Measurements from ENCODE around the gene RPRD1B. TPM values are rescaled to one million over a fixed set of nuclear protein-coding genes. Genes with fewer than 3 reads are reported as not detected.

RPRD1B gene
- polyA plus RNA-seq, 3 donors, result 3.6 to 12.3 (median 4.7) TPM

DNA sequence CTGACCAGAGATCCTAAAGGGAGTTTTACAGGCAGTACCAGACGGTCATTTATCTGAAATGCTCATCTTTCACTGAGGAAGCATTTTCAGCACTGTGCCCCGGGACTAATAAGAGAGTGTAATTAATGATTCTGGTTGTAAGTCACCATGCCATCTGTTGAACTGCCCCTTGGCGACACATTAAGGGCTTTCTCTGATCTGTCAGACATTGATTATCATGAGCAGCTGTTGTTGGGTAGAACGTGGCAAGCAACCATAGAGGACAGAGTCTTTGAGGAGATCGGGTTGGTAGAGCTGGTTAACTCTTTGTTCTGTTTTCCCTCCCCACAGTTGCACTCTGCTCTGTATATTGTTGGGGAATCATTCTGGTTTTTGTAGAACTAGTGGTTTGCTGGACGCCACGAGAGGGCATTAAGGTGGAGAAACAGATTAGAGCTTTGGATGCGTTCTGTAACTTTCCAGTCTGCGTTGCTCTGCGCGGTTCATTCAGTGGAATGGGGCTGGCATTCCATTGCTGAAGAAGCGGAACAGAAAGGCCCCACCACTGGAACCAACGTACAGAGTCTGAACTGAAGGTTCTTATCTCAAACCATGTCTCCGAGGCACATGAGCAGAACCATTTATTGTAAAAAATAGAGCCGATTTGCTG is 34.3 kb downstream of the RPRD1B start:
- intact Hi-C loops (cut with micrococcal nuclease), result no loop called here
- Histone ChIP-seq H3K79me2 (ENCODE audit: insufficient read depth, low read length) (no peaks in the 10 kb centered on the region), H3K27me3 (ENCODE audit: control insufficient read depth in 2 of 2, insufficient read depth in 2 of 2, low read length in 2 of 2) (no peaks in the 10 kb centered on the region), H3K9me3 (replicated peaks in 1 of 2; ENCODE audit: control insufficient read depth in 1 of 2, insufficient read depth in 1 of 2, low read length in 2 of 2) (no peaks in the 10 kb centered on the region), H3K9ac (ENCODE audit: insufficient read depth, low read length, poor library complexity, severe bottlenecking) (no peak overlapping the region), H3K4me1 (ENCODE audit: control insufficient read depth in 1 of 2, insufficient read depth in 2 of 2, low read length in 2 of 2) (no peaks in the 10 kb centered on the region), H3K36me3 (replicated peaks in 1 of 2; ENCODE audit: control insufficient read depth in 1 of 2, insufficient read depth in 2 of 2, low read length in 2 of 2) (peaks cover 87 to 100% of the 10 kb centered on the region in 2 donors), H3K4me3 (replicated peaks in 1 of 3; ENCODE audit: low read depth in 2 of 3, low read length in 3 of 3) (no peak overlapping the region), H2AFZ (ENCODE audit: insufficient read depth, low read depth, low read length, poor library complexity, severe bottlenecking) (no peak overlapping the region), H3K4me2 (replicated peaks; ENCODE audit: extremely low read depth, low read length, poor library complexity, severe bottlenecking) (no peak overlapping the region), H3K27ac (ENCODE audit: low read depth in 1 of 2, low read length in 2 of 2) (no peak overlapping the region), H4K20me1 (ENCODE audit: insufficient read depth, low read length) (no peaks in the 10 kb centered on the region)
- no peaks in the 10 kb centered on the region for H3K4me1 Mint-ChIP-seq
- peaks cover 72 to 76% of the 10 kb centered on the region in 2 donors for H3K36me3 Mint-ChIP-seq
- no peak for TF ChIP-seq CTCF (IDR thresholded peaks at IDR 0.05)
- H3K9me3 Mint-ChIP-seq, result no peaks in the 10 kb centered on the region
- no peak overlapping the region for H3K4me3 Mint-ChIP-seq
- H3K27me3 Mint-ChIP-seq (ENCODE audit: low read depth in 3 of 3), result no peaks in the 10 kb centered on the region
- DNase-seq, result no peak
- WGBS (ENCODE audit: insufficient coverage), result 94% methylated on average over 10 of the region's 15 CpGs
- no peak overlapping the region for H3K27ac Mint-ChIP-seq

DNA sequence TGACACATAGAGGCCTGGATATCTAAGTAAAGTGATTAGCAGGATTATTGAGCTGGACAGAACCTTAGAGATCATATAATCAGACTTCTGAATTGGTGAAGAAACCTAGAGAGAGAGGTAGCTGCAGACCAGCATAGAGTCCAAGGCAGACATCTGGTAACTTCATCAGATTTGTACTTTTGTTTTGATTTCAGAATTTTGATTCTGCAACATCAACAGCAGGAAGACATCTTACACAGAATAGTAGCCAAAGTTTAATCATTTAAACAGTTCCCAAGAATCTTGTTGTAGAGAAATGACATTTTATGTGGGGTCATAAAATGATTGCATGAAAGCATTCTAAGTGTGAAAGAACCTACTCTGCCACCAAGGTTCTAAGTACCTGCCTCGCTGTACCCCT is 39.4 kb downstream of the RPRD1B start:
- H3K9me3 Mint-ChIP-seq, result peaks cover 0 to 2% (median 0%) of the 10 kb centered on the region in 7 donors
- no peaks in the 10 kb centered on the region for H3K27me3 ChIP-seq (ENCODE audit: control insufficient read depth in 2 of 2, insufficient read depth in 2 of 2, low read length in 2 of 2)
- WGBS (ENCODE audit: insufficient coverage), result no CpG with 5 or more reads among the region's 1 CpG
- H3K4me1 ChIP-seq (ENCODE audit: control insufficient read depth in 1 of 2, insufficient read depth in 2 of 2, low read length in 2 of 2), result no peaks in the 10 kb centered on the region
- DNase-seq, result no peak
- no peaks in the 10 kb centered on the region for H3K9me3 ChIP-seq (replicated peaks in 1 of 2; ENCODE audit: control insufficient read depth in 1 of 2, insufficient read depth in 1 of 2, low read length in 2 of 2)
- no peak overlapping the region for H3K9ac ChIP-seq (ENCODE audit: insufficient read depth, low read length, poor library complexity, severe bottlenecking)
- no peak overlapping the region for H3K4me3 Mint-ChIP-seq
- peaks cover 5% of the 10 kb centered on the region for H4K20me1 ChIP-seq (ENCODE audit: insufficient read depth, low read length)
- H3K36me3 ChIP-seq (replicated peaks in 1 of 2; ENCODE audit: control insufficient read depth in 1 of 2, insufficient read depth in 2 of 2, low read length in 2 of 2), result peaks cover 47 to 95% of the 10 kb centered on the region in 2 donors
- peaks cover 69 to 86% of the 10 kb centered on the region in 2 donors for H3K36me3 Mint-ChIP-seq
- H3K4me1 Mint-ChIP-seq, result peaks cover 2% of the 10 kb centered on the region
- H3K79me2 ChIP-seq (ENCODE audit: insufficient read depth, low read length), result peaks cover 8% of the 10 kb centered on the region
- no peak overlapping the region for H2AFZ ChIP-seq (ENCODE audit: insufficient read depth, low read depth, low read length, poor library complexity, severe bottlenecking)
- H3K27ac Mint-ChIP-seq, result no peak overlapping the region
- no peak for TF ChIP-seq CTCF (IDR thresholded peaks at IDR 0.05)
- no peak overlapping the region for H3K4me2 ChIP-seq (replicated peaks; ENCODE audit: extremely low read depth, low read length, poor library complexity, severe bottlenecking)
- intact Hi-C loops (cut with micrococcal nuclease), result loop anchor here (2.0 to 5.0 kb wide), 3 partner anchors 94 to 149 kb away; partner anchors contain the start of gene TGM2 (in 1 of the 2)
- H3K27me3 Mint-ChIP-seq (ENCODE audit: low read depth in 3 of 3), result no peaks in the 10 kb centered on the region
- H3K27ac ChIP-seq (ENCODE audit: low read depth in 1 of 2, low read length in 2 of 2), result no peak overlapping the region
- H3K4me3 ChIP-seq (replicated peaks in 1 of 3; ENCODE audit: low read depth in 2 of 3, low read length in 3 of 3), result no peak overlapping the region
